A549 (cell line): ENCODE results near the gene HBA2.

Source experiments
- CHD2 ChIP-seq: fragments of 150-350 bp; IDR thresholded peaks from 2 replicates; pipeline ENCODE4 v1.6.1; 2014; ENCODE audit warnings: low read length; ENCODE audit not compliant: partially characterized antibody
- CTCF ChIP-seq: fragments of >200 bp; sonication (Bioruptor Twin); formaldehyde crosslinking; IDR thresholded peaks from 3 replicates; pipeline ENCODE4 v1.5.1; 2016
- FOSL2 ChIP-seq, 2 experiments: fragments of 450-650 bp in 1 of 2; fragments of >200 bp in 1 of 2; sonication (Bioruptor Twin) in 1 of 2; formaldehyde crosslinking; IDR thresholded peaks; 2 replicates each; pipeline versions ENCODE4 v1.5.0 to v1.6.1; 2016 to 2020; ENCODE audit warnings: mild to moderate bottlenecking in 1 of 2, moderate library complexity in 1 of 2
- HEYL ChIP-seq: fragments of 250-450 bp; sonication (Bioruptor Pico); IDR thresholded peaks from 2 replicates; pipeline ENCODE4 v1.8.0; 2021; ENCODE audit warnings: mild to moderate bottlenecking, moderate library complexity
- JUN ChIP-seq, 2 experiments: fragments of >200 bp; sonication (Bioruptor Twin); formaldehyde crosslinking; IDR thresholded peaks; 2 replicates in 1 of 2; 3 replicates in 1 of 2; pipeline ENCODE4 v1.6.1; 2016 to 2017
- KDM1A ChIP-seq: fragments of 200-600 bp; sonication (generic); IDR thresholded peaks from 2 replicates; pipeline ENCODE4 v1.6.1; 2016; ENCODE audit warnings: low read depth, mild to moderate bottlenecking
- MYC ChIP-seq: IDR thresholded peaks from 2 replicates; pipeline ENCODE4 v1.6.1; 2012; ENCODE audit warnings: mild to moderate bottlenecking, inconsistent platforms, low read length, improper control_type of control experiment, borderline replicate concordance
- POLR2A ChIP-seq: IDR thresholded peaks from 2 replicates; pipeline ENCODE4 v1.6.1; 2012; ENCODE audit warnings: mild to moderate bottlenecking, low read length
- REST ChIP-seq: fragments of 200-600 bp; sonication (generic); IDR thresholded peaks from 2 replicates; pipeline ENCODE4 v1.6.1; 2016; ENCODE audit warnings: antibody characterized with exemption, mild to moderate bottlenecking, moderate library complexity
- ZFP36 ChIP-seq: fragments of 450-650 bp; IDR thresholded peaks from 2 replicates; pipeline ENCODE4 v1.6.1; 2014; ENCODE audit warnings: borderline replicate concordance; ENCODE audit not compliant: partially characterized antibody
- TF ChIP-seq, protein P1 (sequence below): IDR thresholded peaks from 2 replicates; pipeline ENCODE4 v1.6.1; 2012

- no peak for TF ChIP-seq FOSL2 (IDR thresholded peaks at IDR 0.05)
- no peak for TF ChIP-seq FOSL2 (CRISPR knock-in tag; IDR thresholded peaks at IDR 0.05)
- TF ChIP-seq REST, result no peak
- no peak for TF ChIP-seq MYC
- TF ChIP-seq CTCF, result no peak
- TF ChIP-seq HEYL, result no peak
- no peak for TF ChIP-seq JUN (IDR thresholded peaks at IDR 0.05)
- TF ChIP-seq, protein P1, sequence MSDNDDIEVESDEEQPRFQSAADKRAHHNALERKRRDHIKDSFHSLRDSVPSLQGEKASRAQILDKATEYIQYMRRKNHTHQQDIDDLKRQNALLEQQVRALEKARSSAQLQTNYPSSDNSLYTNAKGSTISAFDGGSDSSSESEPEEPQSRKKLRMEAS, result no peak
- TF ChIP-seq ZFP36, result no peak
- no peak for TF ChIP-seq CHD2
- no peak for TF ChIP-seq POLR2A
- TF ChIP-seq KDM1A, result no peak
These were observed 10.3 kb downstream of the HBA2 start for GRCh38 chr16:183005-183404.
